Stimulated activated memory B cell treated with anti-CD40 and anti-IgM and Interleukin-4, amounts not matched to agents 10 μg/mL and 1 μg/mL and 100 μg/mL, for 72 hours (primary cell): ENCODE results near the gene SERPINE3.

ENCODE experiments used
- ATAC-seq: fragments of 150-1000 bp; cut with Tn5 transposase; 2 replicates; pipeline ENCODE4 v1.10.0; 2021
- H3K27ac Mint-ChIP-seq: one replicate; pipeline ENCODE4 v1.8.0; 2022; ENCODE audit warnings: mild to moderate bottlenecking, mixed read lengths
- H3K27me3 Mint-ChIP-seq: one replicate; pipeline ENCODE4 v1.8.0; 2022; ENCODE audit warnings: mixed read lengths
- H3K36me3 Mint-ChIP-seq: one replicate; pipeline ENCODE4 v1.8.0; 2022; ENCODE audit warnings: mixed read lengths
- H3K4me1 Mint-ChIP-seq: one replicate; pipeline ENCODE4 v1.8.0; 2022; ENCODE audit warnings: mixed read lengths
- H3K4me3 Mint-ChIP-seq: one replicate; pipeline ENCODE4 v1.8.0; 2022; ENCODE audit warnings: mild to moderate bottlenecking, moderate library complexity, mixed read lengths
- H3K9me3 Mint-ChIP-seq: one replicate; pipeline ENCODE4 v1.8.0; 2022; ENCODE audit warnings: mixed read lengths

The SERPINE3 gene

GRCh38 chr13:51370811-51371210 lies 31.3 kb downstream of the SERPINE3 start:
- ATAC-seq, result no peak
- no peak overlapping the region for H3K27ac Mint-ChIP-seq
- peaks cover 31% of the 10 kb centered on the region for H3K36me3 Mint-ChIP-seq
- H3K4me1 Mint-ChIP-seq, result no peaks in the 10 kb centered on the region
- H3K4me3 Mint-ChIP-seq, result no peak overlapping the region
- no peaks in the 10 kb centered on the region for H3K27me3 Mint-ChIP-seq
- no peaks in the 10 kb centered on the region for H3K9me3 Mint-ChIP-seq

- Mint-ChIP-seq H3K27ac (no peak overlapping the region), H3K9me3 (no peaks in the 10 kb centered on the region), H3K4me3 (no peak overlapping the region), H3K4me1 (no peaks in the 10 kb centered on the region), H3K36me3 (peaks cover 29% of the 10 kb centered on the region), H3K27me3 (no peaks in the 10 kb centered on the region)
- no peak for ATAC-seq
Observed at GRCh38 chr13:51371768-51372399, 32.4 kb downstream of the SERPINE3 start.

GRCh38 chr13:51373451-51373850 lies 34.0 kb downstream of the SERPINE3 start:
- Mint-ChIP-seq H3K4me3 (no peak overlapping the region), H3K27ac (no peak overlapping the region), H3K36me3 (peaks cover 39% of the 10 kb centered on the region), H3K9me3 (no peaks in the 10 kb centered on the region), H3K4me1 (no peaks in the 10 kb centered on the region), H3K27me3 (no peaks in the 10 kb centered on the region)
- no peak for ATAC-seq

GRCh38 chr13:51380269-51380668 lies 40.8 kb downstream of the SERPINE3 start:
- Mint-ChIP-seq H3K27ac (no peak overlapping the region), H3K9me3 (no peaks in the 10 kb centered on the region), H3K27me3 (no peaks in the 10 kb centered on the region), H3K4me1 (no peaks in the 10 kb centered on the region), H3K4me3 (no peak overlapping the region), H3K36me3 (peaks cover 45% of the 10 kb centered on the region)
- no peak for ATAC-seq

GRCh38 chr13:51385114-51385513 lies 45.6 kb downstream of the SERPINE3 start:
- peaks cover 6% of the 10 kb centered on the region for H3K4me1 Mint-ChIP-seq
- H3K4me3 Mint-ChIP-seq, result no peak overlapping the region
- no peak overlapping the region for H3K27ac Mint-ChIP-seq
- H3K27me3 Mint-ChIP-seq, result no peaks in the 10 kb centered on the region
- peaks cover 34% of the 10 kb centered on the region for H3K36me3 Mint-ChIP-seq
- no peaks in the 10 kb centered on the region for H3K9me3 Mint-ChIP-seq
- ATAC-seq, result no peak

- H3K27ac Mint-ChIP-seq, result no peak overlapping the region
- peaks cover 44% of the 10 kb centered on the region for H3K4me1 Mint-ChIP-seq
- ATAC-seq, result no peak
- no peak overlapping the region for H3K4me3 Mint-ChIP-seq
- H3K27me3 Mint-ChIP-seq, result no peaks in the 10 kb centered on the region
- H3K36me3 Mint-ChIP-seq, result peaks cover 22% of the 10 kb centered on the region
- H3K9me3 Mint-ChIP-seq, result no peaks in the 10 kb centered on the region
Observed at GRCh38 chr13:51394724-51395123, 55.2 kb downstream of the SERPINE3 start.

- Mint-ChIP-seq H3K4me3 (no peak overlapping the region), H3K9me3 (no peaks in the 10 kb centered on the region), H3K27ac (no peak overlapping the region), H3K4me1 (peaks cover 56% of the 10 kb centered on the region), H3K27me3 (no peaks in the 10 kb centered on the region), H3K36me3 (peaks cover 33% of the 10 kb centered on the region)
- ATAC-seq, result peak; percentile 47
Observed at GRCh38 chr13:51396352-51396751, 56.9 kb downstream of the SERPINE3 start.

- Mint-ChIP-seq H3K9me3 (no peaks in the 10 kb centered on the region), H3K27ac (no peak overlapping the region), H3K4me3 (no peak overlapping the region), H3K27me3 (no peaks in the 10 kb centered on the region), H3K4me1 (peaks cover 53% of the 10 kb centered on the region), H3K36me3 (peaks cover 31% of the 10 kb centered on the region)
- no peak for ATAC-seq
Observed at GRCh38 chr13:51397262-51397941, 57.9 kb downstream of the SERPINE3 start.

GRCh38 chr13:51405176-51405575 lies 65.7 kb downstream of the SERPINE3 start:
- Mint-ChIP-seq H3K27me3 (no peaks in the 10 kb centered on the region), H3K4me1 (peaks cover 40% of the 10 kb centered on the region), H3K9me3 (peaks cover 3% of the 10 kb centered on the region), H3K27ac (no peak overlapping the region), H3K4me3 (no peak overlapping the region), H3K36me3 (peaks cover 50% of the 10 kb centered on the region)
- no peak for ATAC-seq

- no peak for ATAC-seq
- no peaks in the 10 kb centered on the region for H3K27me3 Mint-ChIP-seq
- H3K36me3 Mint-ChIP-seq, result peaks cover 47% of the 10 kb centered on the region
- no peak overlapping the region for H3K4me3 Mint-ChIP-seq
- H3K9me3 Mint-ChIP-seq, result no peaks in the 10 kb centered on the region
- peaks cover 31% of the 10 kb centered on the region for H3K4me1 Mint-ChIP-seq
- H3K27ac Mint-ChIP-seq, result no peak overlapping the region
Observed at GRCh38 chr13:51412431-51412830, 72.9 kb downstream of the SERPINE3 start.
